WTC11 (cell line): Measurements from ENCODE around the gene CDH22. TPM values are rescaled to one million over a fixed set of nuclear protein-coding genes. Genes with fewer than 3 reads are reported as not detected.

ENCODE experiments used
- ATAC-seq: fragments of 200-7000 bp; cut with Tn5 transposase; 2 replicates; pipeline ENCODE4 v1.10.0; 2021; ENCODE audit warnings: mild to moderate bottlenecking, moderate library complexity
- CTCF ChIA-PET: fragments of 300-600 bp; sonication (Branson Sonifier 250); formaldehyde crosslinking; loops from one replicate; lab custom pipeline; 2021; ENCODE audit warnings: antibody characterized with exemption; lab: Charles Lee
- POLR2A ChIA-PET: fragments of 350-600 bp; sonication (Branson Sonifier 250); formaldehyde crosslinking; loops from one replicate; lab custom pipeline; 2021; ENCODE audit warnings: antibody characterized with exemption; lab: Charles Lee
- DNase-seq: peaks from one replicate; pipeline ENCODE4 v3.0.0; 2021; ENCODE audit warnings: low spot score
- H3K27ac Mint-ChIP-seq: 2 replicates; pipeline ENCODE4 v1.8.0; 2021; ENCODE audit warnings: mixed read lengths
- H3K27me3 Mint-ChIP-seq: 2 replicates; pipeline ENCODE4 v1.8.0; 2021; ENCODE audit warnings: low read depth, mild to moderate bottlenecking, moderate library complexity, mixed read lengths
- H3K36me3 Mint-ChIP-seq: 2 replicates; pipeline ENCODE4 v1.8.0; 2021; ENCODE audit warnings: mixed read lengths
- H3K4me1 Mint-ChIP-seq: 2 replicates; pipeline ENCODE4 v1.8.0; 2022; ENCODE audit warnings: mixed read lengths
- H3K4me3 Mint-ChIP-seq: 2 replicates; pipeline ENCODE4 v1.8.0; 2021; ENCODE audit warnings: mild to moderate bottlenecking, moderate library complexity, mixed read lengths
- H3K9me3 Mint-ChIP-seq: 2 replicates; pipeline ENCODE4 v1.8.0; 2021; ENCODE audit warnings: mixed read lengths
- ARID4B ChIP-seq: sonication (generic); formaldehyde crosslinking; IDR thresholded peaks from 2 replicates; pipeline ENCODE4 v1.8.0; 2023; ENCODE audit warnings: missing genetic modification reagents, mild to moderate bottlenecking, borderline replicate concordance
- CDX4 ChIP-seq: fragments of 250-450 bp; sonication (Bioruptor Pico); IDR thresholded peaks from 2 replicates; pipeline ENCODE4 v1.9.0; 2021; ENCODE audit warnings: moderate library complexity, mild to moderate bottlenecking, inconsistent platforms, borderline replicate concordance
- CTCF ChIP-seq: fragments of 200-600 bp; IDR thresholded peaks from 2 replicates; pipeline ENCODE4 v1.8.0; 2022; ENCODE audit warnings: antibody characterized with exemption
- E2F1 ChIP-seq: sonication (generic); formaldehyde crosslinking; IDR thresholded peaks from 2 replicates; pipeline ENCODE4 v1.8.0; 2022; ENCODE audit warnings: mild to moderate bottlenecking, missing genetic modification reagents
- E2F5 ChIP-seq: sonication (generic); formaldehyde crosslinking; IDR thresholded peaks from 2 replicates; pipeline ENCODE4 v1.8.1; 2022; ENCODE audit warnings: mild to moderate bottlenecking, moderate library complexity, missing genetic modification reagents
- ESRRA ChIP-seq: sonication (generic); formaldehyde crosslinking; IDR thresholded peaks from 2 replicates; pipeline ENCODE4 v1.8.1; 2022; ENCODE audit warnings: mild to moderate bottlenecking, missing genetic modification reagents, borderline replicate concordance
- FOXP1 ChIP-seq: sonication (generic); formaldehyde crosslinking; IDR thresholded peaks from 2 replicates; pipeline ENCODE4 v1.8.0; 2022; ENCODE audit warnings: missing genetic modification reagents, mild to moderate bottlenecking, moderate library complexity, borderline replicate concordance
- RELA ChIP-seq: sonication (generic); formaldehyde crosslinking; IDR thresholded peaks from 2 replicates; pipeline ENCODE4 v1.8.1; 2022; ENCODE audit warnings: missing genetic modification reagents, mild to moderate bottlenecking, borderline replicate concordance
- SMAD3 ChIP-seq: sonication (generic); formaldehyde crosslinking; IDR thresholded peaks from 2 replicates; pipeline ENCODE4 v1.8.0; 2022; ENCODE audit warnings: missing genetic modification reagents, mild to moderate bottlenecking, borderline replicate concordance
- SP1 ChIP-seq: sonication (generic); formaldehyde crosslinking; conservative IDR thresholded peaks from 2 replicates; pipeline ENCODE4 v1.8.1; 2022; ENCODE audit warnings: missing genetic modification reagents
- ZNF423 ChIP-seq: fragments of 250-450 bp; sonication (Bioruptor Pico); IDR thresholded peaks from 2 replicates; pipeline ENCODE4 v2.1.2; 2022; ENCODE audit warnings: mild to moderate bottlenecking, moderate library complexity
- total RNA-seq: library from RNA; stranded (reverse); gene quantifications from 3 replicates; pipeline ENCODE4 v1.2.3, GENCODE V29; 2021

Gene CDH22
- total RNA-seq, 1 experiment from 2014 or later, result 0.13 TPM

- TF ChIP-seq ARID4B (CRISPR knock-in tag) (no peak), E2F1 (CRISPR knock-in tag) (no peak), SP1 (no peak), SMAD3 (CRISPR knock-in tag) (no peak), RELA (CRISPR knock-in tag) (no peak), E2F5 (CRISPR knock-in tag) (no peak), CTCF (no peak), CDX4 (CRISPR knock-in tag) (no peak)
Observed at GRCh38 chr20:46216770-46217464, 91.4 kb downstream of the CDH22 start (continued).

- no peaks in the 10 kb centered on the region for H3K27me3 Mint-ChIP-seq
- H3K4me3 Mint-ChIP-seq, result no peak overlapping the region
- TF ChIP-seq ZNF423 (0 out of 2 replicates have a peak, but pooled peaks have one; percentile 27), ESRRA (CRISPR knock-in tag) (no peak), FOXP1 (CRISPR knock-in tag) (0 out of 2 replicates have a peak, but pooled peaks have one; percentile 18)
- no peak overlapping the region for H3K27ac Mint-ChIP-seq
- peaks cover 21% of the 10 kb centered on the region for H3K4me1 Mint-ChIP-seq
- CTCF ChIA-PET, result interaction anchor here (1.0 to 2.0 kb wide), 7 partner anchors 13 to 193 kb away, joined by 3 to 12 read pairs (median 5); no protein-coding TSS in a partner anchor
- ATAC-seq (peak; percentile 84), DNase-seq (peak; percentile 63)
- POLR2A ChIA-PET, result interaction anchor here (0.6 kb wide), 1 partner anchor 15 kb away, joined by 3 read pairs; no protein-coding TSS in a partner anchor
- no peaks in the 10 kb centered on the region for H3K9me3 Mint-ChIP-seq
- H3K36me3 Mint-ChIP-seq, result no peaks in the 10 kb centered on the region
Observed at GRCh38 chr20:46215913-46216707, 92.2 kb downstream of the CDH22 start.
